ENCODE measurements around the gene SETBP1.

The SETBP1 gene

DNA sequence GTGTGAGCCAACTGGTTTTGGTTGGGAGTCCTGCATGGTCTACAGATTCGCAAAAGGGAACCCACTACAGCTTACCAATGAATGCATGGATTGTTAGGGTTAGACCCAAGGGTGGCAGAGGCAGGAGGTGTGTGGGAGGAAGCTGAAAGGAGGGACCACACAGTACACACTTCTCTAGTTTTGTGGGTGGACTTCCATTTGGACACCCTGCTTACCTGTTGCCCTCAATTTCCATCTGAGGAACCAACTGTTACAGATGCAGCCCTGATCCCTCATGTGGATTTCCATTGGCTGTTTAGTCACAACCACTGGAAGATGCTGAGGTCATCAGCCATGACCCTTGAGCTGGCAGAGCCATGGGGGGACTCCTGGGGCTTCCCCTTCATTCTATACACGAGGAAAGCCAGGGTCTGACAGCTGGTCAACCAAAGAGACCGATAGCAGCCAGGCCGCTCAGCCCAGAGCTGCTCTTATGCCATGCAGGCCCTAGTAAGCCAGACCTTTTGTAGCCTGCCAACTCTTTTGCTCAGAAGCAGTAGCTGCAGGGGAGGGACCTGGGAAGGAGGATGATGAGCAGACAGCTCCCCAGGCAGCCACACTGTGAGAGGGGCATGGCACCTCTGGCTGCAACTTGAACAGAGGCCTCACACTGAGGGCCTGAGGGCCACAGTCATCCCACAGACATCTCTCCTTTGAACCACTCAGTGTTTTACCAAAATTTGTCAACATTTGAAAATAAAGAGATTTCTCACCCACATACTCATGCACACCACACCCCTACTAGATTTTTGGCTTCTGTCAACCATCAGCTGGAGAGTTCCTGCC is 162.1 kb downstream of the SETBP1 start:
- DNase-seq: no peak

DNA sequence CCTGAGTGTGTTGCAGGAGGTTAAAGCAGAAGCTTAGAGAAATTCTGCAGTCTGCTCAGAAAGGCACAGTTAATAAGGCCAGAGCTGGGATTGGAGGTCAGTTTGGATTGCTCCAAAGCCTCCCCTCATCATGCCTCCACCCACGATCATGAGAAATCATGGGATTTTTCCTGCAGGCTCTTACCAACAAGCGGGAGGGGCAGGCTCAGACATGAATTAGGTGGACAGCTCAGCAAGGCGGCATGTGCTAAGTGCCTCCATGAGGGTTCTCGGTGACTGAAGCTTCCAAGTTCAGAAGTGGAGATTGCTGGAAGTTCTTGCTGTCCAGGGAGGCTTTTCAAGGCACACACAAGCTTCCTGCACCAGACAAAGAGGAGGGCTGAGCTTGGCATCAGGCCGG is 163.8 kb downstream of the SETBP1 start:
- no peak for DNase-seq

DNA sequence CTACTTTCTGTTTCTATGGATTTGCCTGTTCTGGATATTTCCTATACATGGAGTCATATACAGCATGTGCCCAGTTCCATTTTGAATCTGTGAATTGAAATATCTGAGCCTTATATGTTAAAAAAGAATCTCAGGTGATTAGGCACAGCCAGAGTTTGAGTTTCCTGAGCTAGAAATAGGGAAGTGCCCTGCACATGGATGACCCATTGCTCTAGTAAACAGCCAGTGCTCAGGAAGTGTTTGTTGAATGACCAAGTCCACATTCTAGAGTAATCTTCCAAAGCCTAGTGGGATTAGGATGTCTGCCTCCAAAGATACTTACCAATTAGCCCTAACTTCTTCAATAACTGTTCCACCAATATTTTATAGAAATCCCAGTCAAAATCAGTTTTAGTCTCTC is 165.8 kb downstream of the SETBP1 start:
- DNase-seq: no peak

DNA sequence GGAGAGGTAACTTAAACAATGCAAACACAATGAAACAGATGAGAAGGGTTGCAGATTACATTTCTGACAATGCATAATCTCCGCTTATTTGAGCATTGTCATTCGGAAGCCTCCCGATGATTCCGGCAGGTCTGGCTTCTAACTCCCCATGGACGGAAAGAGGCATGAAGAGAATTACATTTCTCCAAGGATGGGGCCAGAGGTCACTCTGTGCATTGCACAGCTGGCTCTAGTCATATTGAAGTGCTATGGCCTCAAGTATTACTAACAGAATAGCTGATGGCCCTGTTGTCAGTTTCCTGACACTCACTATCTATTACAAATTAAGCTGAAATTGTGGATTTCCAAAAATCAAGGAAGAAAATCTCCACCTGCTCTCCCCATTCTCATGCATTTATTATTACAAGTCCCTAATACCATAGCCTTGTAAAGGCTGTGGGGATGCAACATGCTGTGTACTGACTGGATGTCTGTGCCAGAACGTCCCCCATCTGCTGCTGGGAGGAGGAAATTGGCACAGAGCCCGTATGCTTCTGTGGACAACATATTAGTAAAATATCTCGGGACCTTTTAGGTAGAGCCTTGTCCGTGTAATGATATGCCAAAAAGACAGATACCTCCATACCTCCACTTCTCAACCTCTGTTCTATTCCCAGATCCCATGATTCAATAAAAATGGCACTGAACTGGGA is 168.1 kb downstream of the SETBP1 start:
- DNase-seq: peak in 1 of 14 donors; percentile 68

DNA sequence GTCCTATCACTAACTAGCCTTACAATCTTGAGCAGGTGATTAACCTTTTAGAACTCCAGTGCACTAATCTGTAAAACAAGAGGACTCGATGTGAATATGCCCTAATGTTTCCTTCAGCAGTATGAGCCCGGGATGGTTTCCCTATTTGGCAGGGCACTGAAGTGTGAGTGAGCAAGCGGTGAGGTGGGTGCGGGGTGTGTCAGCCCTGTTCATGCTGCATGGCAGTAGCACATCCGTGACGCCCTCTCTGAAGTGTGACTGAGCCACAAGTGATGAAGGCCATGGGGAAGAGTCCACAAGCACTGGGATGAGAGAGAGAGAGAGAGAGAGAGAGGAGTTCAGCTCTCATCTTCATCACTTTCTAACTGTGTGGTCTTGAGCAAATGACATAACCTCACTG is 168.7 kb downstream of the SETBP1 start:
- DNase-seq: no peak

DNA sequence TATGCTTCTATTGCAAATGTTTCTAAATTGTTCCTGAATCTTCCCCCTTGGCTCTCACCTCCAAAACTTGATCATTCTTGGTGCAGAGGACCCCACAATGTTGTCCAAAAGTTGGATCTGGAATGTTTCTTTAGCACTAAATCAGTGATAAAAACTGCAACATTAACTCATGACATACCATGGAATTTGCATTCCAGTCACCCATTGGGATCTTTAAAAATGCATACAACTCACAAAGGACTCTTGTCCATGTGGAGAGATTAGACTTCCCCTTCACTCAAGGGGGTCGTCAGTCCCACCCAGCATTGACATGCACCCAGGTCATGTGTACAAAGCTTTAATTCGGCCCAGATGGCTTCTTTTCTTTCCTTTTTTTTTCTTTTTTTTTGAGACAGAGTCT is 169.3 kb downstream of the SETBP1 start:
- no peak for DNase-seq

DNA sequence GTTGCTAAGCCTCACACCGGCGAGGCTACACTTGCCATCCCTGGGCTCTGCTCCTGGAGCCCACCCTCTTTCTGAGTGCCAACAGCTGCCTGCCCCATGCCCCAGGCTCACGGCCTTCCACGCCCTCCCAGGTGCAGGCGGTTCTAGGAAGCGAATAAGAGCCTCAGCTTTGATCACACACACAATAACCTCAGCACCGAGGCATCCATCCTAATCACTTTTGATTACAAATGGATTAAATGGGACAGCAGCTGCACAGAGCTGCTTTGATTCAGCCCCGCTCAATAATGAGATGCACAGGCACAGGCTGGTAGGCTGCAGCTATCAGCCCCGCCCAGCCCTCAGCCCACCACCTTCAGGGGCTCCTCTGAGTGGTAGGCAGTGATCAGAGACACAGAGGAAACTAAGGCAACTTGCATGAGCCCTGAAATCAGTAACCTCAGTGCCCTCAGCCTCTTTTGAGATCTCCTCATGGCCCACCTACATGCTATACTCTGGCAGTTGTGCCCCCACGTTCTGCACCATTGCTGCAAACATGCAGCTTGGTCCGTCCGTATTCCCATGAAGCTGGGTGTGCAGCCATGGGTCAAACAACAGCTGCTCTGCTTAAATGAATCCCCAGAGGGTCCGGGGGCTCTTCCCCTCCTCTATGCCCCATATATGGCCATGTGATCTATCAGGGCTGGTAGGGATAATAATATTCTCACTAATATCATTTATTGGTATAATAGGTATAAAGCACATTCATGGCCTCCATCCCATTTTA is 171.4 kb downstream of the SETBP1 start:
- DNase-seq: no peak

DNA sequence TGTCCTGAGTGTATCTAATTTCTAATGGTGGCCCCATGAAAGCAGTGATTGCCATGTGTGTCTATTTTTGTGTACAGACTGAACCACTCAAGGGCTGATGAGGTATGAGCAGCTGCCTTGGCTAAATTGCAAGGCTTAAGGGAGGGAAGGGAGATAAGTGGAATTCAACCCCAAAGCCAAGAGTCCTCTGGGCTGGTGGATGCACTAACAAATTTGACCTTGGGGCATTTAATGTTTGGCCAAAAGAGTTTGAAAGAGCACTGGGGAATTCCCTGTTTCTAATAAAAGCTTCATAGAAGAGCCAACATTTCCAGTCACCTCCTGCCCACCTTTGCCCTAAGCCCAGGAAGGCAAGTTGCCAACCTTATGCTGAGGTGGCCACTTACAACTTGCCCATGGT is 172.1 kb downstream of the SETBP1 start:
- no peak for DNase-seq

DNA sequence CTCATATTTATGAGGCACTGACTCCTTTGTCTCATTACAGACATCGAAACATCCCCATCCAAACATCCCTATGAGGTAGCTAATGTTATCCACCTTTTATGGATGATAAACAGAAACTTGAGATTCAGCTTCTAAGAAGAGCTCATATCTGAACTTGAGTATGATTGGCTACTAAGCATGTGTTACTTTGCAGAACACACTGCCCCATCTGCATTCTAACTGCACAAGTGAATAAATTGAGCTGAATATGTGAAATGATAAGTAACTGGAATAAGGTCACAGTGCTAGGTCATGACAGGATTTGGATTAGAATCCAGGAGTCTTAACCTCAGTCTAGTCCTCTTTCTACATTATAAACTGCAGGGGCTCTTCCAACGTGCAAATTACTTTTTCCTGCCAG is 172.7 kb downstream of the SETBP1 start:
- DNase-seq: no peak

DNA sequence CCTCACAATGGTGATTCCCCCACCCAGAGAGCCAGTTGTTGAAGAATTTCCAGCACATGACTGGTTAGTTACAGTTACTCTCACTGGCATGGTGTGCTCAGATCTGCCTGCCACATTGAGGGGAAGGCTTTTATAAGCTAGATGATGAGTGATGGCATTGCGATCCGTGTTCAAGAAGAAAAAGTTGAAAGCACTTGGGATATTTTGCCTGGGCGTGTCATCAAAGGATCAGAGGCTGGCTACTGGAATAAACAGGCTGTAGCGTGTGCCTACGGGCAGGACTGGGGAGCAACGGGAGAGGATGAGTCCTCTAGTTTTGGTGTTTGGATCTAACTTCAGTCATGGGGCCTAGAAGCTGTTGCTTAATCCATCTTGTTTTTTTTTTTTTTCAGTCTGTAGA is 175.0 kb downstream of the SETBP1 start:
- no peak for DNase-seq

DNA sequence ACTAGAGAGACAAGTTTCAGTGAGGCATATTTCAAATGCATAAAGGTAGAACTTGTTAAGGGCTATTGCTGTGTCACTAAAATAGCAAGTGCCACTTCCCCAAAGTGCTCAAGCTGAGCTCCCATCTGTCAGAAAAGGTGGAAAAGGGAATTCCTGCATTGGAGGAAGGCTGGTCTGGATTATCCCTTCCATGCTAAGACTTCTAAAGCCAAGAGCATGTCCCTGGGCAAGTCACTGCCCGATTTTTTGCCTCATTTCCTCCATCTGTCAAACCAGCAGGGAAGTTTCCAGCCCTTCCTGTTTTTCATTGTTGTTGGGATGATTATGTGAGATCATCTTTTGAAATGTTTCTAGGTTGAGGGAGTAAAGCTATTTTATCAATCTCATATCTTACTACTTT is 175.5 kb downstream of the SETBP1 start:
- DNase-seq: peak in 4 of 14 donors; percentile 0 to 99 (median 30)

DNA sequence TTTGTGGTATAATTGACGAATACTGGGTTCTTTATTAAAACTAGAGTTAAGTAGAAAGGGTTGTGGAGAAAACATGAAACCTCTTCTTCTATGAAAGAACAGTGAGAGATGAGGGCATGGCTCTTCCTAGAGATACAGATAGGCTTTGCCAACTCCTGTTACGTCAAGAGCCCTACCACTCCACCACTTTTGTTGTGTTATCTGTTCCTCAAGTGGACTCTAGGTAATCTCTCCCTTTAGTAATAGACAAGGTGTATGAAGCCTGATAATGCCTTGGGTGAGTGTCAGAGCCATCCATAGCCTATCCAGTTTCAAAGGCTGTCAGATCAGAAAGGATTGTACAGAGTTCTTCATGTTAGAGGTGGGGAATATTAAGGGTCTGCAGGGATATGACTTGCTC is 176.4 kb downstream of the SETBP1 start:
- DNase-seq: peak in 1 of 14 donors; percentile 19

DNA sequence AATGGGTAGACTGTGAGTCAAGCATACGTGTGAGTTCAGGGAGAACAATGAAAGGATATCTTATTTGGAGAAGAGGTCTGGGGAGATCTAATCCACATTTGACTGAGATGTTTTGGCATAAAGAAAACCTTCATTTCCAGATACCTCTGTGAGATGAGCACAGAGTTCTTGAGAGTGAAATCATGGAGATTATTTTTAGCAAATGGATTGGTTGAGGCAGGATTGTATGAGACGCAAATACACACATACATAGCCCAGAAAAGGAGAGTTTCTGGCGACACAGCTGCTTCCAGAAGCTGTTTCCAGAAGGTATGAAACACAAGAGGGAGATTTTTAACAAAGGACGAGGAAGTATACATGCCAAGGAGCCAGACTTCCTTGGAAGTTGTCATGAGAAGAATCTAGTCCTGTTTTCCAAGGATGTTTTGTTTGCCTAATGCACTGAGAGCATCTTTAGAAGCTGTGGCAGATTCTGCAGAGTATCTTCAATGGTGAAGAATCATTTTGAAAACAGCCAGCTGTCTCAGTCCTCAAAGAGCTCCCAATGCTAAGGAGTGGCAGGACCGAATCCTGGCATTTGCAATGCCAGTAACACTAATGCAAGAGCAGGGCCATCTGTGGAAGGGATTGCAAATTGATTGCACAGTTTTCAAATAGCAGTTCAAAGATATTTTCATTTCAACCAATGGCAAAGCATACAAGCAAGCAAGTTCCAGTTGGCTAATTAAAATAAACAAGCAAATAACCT is 177.2 kb downstream of the SETBP1 start:
- DNase-seq: peak in 1 of 14 donors; percentile 17

DNA sequence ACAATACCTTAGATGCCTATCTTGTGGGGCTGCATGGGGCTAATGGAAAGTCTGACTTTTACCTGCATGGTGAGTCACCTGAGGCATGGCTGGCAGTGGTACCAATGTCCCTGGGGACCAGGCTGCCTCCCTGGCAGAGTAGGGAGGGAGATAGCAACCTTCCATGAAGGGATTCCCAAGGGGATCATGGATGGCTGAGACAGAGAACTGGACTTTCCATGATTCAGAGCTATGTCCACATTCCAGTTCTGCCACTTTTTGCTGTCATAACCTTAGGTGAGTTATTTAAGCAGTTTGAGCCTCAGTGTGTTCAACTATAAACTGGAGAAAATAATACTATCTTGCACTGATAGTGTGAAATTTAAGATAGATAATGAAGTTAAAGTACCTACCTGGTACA is 178.6 kb downstream of the SETBP1 start:
- no peak for DNase-seq

DNA sequence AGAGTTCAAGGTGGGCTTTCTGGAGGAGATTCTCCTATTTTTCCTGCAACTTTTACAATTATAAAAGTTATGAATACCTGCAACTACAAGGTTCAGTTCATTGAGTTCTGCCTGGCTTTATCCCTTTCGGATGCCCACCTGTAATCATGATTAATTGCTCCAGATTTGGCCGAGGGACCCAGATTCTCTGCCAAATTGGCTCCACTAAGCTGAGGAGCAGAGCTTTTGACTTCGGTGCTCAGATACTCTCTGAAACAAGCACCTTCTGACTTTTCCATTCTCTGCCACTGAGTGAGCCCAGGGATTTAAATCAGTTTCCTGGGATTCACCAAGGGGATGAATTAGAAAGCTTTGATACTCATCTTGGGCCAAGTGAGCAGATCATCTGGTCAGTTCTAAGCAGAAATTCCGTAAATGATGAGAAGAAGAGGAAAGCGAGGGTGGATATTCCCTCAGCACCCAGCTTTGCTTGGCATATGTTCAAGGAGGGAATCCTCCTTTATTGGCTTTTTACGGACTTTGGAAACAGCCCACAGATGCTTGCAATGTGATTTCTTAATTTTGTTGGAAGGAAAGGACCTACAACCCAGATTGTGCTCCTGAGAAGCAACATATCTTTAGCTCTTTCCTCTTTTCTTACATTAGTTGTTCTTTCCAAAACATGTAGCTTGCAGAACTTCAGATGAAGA is 179.2 kb downstream of the SETBP1 start:
- DNase-seq: peak in 1 of 14 donors; percentile 36

DNA sequence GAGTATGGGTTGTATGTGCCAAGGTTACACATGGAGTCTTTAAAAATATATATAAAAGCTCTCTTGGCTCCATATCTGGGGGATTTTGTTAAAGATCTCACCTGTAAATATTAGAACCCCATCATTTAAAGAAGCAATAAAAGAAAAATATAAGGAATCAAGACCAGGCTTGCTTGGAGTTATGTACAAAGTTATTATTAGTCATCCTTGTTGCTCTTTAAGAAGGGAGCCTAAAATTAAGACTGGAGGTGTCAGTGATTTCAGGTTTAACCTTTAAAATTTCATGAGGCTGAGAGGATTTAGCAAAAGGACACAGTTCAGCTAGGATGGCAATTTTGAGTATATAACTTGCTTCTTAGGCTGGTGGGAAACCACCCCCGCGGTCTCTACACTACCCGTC is 181.4 kb downstream of the SETBP1 start:
- DNase-seq: no peak

DNA sequence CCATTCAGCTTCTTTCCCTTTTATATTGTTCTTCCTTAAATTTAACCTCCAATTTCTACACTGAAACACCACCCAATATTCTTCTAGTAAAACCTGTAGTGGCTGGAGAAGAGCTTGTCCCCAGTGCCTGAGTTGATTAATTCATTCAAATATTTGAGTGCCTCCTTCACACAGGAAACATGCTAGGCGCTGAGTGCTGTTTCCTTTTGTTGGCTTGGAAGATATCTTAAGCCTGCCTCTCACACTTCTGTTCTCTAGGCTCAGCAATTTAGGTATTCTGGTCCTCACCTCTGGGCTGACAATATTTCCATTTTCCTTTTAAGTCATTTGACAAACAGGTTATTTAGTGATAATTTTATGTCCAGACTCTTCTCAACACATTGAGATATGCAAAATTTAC is 185.4 kb downstream of the SETBP1 start:
- no peak for DNase-seq

DNA sequence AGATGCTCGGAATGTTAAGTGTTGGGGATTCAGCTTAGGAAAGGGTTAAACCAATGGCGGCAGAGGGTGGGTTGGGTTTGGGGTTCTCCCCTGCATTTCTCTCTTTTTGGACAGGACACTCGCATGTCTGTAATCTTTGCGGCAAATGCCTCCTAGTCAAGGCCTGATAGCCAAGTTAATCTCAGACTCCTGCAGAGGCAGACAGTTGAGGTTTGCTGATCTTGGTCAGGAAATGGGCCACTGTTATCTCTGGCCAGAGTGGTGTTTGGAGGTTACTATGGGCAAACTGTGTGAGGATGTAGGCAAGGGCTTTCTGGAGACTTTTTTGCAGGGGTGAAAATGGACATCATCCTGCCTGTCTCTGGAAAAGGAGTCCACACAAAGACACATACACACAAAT is 188.8 kb downstream of the SETBP1 start:
- no peak for DNase-seq

DNA sequence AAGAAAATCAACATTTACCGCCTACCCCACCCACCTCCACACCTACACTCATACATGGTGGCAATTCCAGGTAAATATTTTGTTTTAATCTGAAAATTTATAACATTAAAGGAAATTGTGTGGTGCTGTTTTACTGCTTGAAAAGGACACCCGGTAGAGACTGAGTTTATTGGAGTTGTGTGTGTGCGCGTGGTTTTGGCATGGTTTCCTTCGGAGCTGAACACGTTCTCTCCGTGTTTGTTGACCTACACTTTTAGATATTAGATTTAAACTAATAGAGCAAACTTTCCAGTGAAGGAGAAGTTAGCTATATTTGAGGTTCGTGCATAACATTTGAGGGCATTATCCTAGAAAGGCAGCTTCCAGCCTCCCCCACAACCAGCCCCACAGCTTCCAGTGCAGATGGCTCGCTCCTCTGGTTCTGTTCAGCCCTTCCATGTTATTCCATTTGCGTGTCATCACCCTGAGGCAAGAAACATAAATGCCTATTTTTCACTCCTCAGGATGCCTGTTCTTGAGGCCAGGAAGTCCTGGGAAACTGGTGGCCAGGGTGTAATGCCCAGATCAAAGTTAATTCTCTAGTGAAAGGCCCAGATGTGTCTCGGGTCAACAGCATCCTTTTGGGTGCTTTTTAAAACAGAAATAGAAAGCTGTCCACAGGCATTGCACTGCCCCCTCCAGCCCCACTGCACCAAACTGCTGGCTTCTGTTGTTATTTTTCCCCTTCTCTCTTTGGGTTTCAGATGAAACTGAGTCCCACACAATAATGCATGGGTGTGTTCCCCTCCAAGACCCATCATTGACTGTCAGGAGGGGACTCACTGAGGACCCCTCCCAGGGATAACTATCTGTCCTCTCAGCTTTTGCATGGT is 190.2 kb downstream of the SETBP1 start:
- DNase-seq: no peak

DNA sequence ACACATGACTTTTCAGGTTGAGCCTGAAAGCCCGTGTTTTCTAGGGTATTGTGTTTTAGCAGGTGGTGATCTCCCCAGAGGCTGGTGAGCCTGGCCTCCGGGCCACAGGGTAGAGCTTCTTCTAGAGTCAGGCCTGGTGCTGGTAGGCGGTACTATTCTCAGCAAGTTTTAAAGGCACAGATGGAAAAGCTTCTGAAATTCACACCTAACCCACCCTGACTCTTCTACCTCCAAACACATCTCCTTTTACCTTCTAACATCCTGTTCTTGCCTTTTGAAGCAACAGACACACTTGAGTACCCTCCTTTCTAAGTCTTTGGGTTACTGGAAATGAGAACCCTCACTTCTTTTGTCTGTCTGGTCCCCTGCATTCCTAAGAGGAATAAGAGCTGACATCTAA is 191.1 kb downstream of the SETBP1 start:
- DNase-seq: no peak

DNA sequence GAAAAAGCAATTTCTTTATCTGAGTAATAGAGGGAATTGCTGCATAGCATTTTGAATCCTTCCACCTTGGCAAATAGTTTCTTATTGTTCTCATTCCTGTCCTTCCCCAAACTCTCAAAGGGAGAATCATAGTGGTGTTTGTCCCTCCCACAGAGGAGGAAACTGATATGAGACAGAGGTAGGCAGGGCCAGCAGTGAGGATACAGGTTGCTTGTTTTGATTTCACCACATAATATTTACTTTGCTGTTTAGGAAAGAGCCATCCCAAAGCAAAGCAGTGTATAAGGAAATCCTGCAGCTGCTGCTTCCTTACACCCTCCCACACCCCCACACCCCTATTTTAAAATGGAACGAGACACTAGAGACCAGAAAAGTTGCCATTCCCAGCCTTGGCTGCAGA is 195.3 kb downstream of the SETBP1 start:
- no peak for DNase-seq
